WTC11 (cell line): ENCODE results near the gene ATP8B3.

ENCODE experiments used
- CREB1 ChIP-seq: sonication (generic); formaldehyde crosslinking; IDR thresholded peaks from 2 replicates; pipeline ENCODE4 v1.8.0; 2023; ENCODE audit warnings: mild to moderate bottlenecking, missing genetic modification reagents
- MYBL2 ChIP-seq: sonication (generic); formaldehyde crosslinking; IDR thresholded peaks from 2 replicates; pipeline ENCODE4 v1.8.1; 2023; ENCODE audit warnings: mild to moderate bottlenecking, moderate library complexity, missing genetic modification reagents
- NR2C2 ChIP-seq: sonication (generic); formaldehyde crosslinking; IDR thresholded peaks from 2 replicates; pipeline ENCODE4 v1.8.0; 2022; ENCODE audit warnings: mild to moderate bottlenecking, missing genetic modification reagents
- OVOL2 ChIP-seq: fragments of 250-450 bp; sonication (Bioruptor Pico); IDR thresholded peaks from 2 replicates; pipeline ENCODE4 v1.9.0; 2021; ENCODE audit warnings: mild to moderate bottlenecking, borderline replicate concordance
- PRRX2 ChIP-seq: fragments of 250-450 bp; sonication (Bioruptor Pico); IDR thresholded peaks from 2 replicates; pipeline ENCODE4 v1.8.0; 2021; ENCODE audit warnings: mild to moderate bottlenecking
- SP1 ChIP-seq: sonication (generic); formaldehyde crosslinking; conservative IDR thresholded peaks from 2 replicates; pipeline ENCODE4 v1.8.1; 2022; ENCODE audit warnings: missing genetic modification reagents
- TEAD4 ChIP-seq: sonication (generic); formaldehyde crosslinking; IDR thresholded peaks from 2 replicates; pipeline ENCODE4 v1.8.0; 2022; ENCODE audit warnings: mild to moderate bottlenecking, missing genetic modification reagents
- ZBTB21 ChIP-seq: sonication (generic); formaldehyde crosslinking; IDR thresholded peaks from 2 replicates; pipeline ENCODE4 v1.8.1; 2023; ENCODE audit warnings: mild to moderate bottlenecking, missing genetic modification reagents, borderline replicate concordance
- TF ChIP-seq, protein P1 (sequence below): fragments of 200-600 bp; IDR thresholded peaks from 2 replicates; pipeline ENCODE4 v1.8.0; 2022; ENCODE audit warnings: antibody characterized with exemption
- TF ChIP-seq, protein P2 (sequence below): sonication (generic); formaldehyde crosslinking; IDR thresholded peaks from 2 replicates; pipeline ENCODE4 v1.8.0; 2022; ENCODE audit warnings: mild to moderate bottlenecking, missing genetic modification reagents
- TF ChIP-seq, protein P3 (sequence below): sonication (generic); formaldehyde crosslinking; IDR thresholded peaks from 2 replicates; pipeline ENCODE4 v1.8.1; 2023; ENCODE audit warnings: mild to moderate bottlenecking, moderate library complexity, missing genetic modification reagents

- TF ChIP-seq TEAD4 = no peak
- TF ChIP-seq, protein P1, sequence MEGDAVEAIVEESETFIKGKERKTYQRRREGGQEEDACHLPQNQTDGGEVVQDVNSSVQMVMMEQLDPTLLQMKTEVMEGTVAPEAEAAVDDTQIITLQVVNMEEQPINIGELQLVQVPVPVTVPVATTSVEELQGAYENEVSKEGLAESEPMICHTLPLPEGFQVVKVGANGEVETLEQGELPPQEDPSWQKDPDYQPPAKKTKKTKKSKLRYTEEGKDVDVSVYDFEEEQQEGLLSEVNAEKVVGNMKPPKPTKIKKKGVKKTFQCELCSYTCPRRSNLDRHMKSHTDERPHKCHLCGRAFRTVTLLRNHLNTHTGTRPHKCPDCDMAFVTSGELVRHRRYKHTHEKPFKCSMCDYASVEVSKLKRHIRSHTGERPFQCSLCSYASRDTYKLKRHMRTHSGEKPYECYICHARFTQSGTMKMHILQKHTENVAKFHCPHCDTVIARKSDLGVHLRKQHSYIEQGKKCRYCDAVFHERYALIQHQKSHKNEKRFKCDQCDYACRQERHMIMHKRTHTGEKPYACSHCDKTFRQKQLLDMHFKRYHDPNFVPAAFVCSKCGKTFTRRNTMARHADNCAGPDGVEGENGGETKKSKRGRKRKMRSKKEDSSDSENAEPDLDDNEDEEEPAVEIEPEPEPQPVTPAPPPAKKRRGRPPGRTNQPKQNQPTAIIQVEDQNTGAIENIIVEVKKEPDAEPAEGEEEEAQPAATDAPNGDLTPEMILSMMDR = no peak
- TF ChIP-seq SP1 (CRISPR knock-in tag) = no peak
- TF ChIP-seq, protein P2, sequence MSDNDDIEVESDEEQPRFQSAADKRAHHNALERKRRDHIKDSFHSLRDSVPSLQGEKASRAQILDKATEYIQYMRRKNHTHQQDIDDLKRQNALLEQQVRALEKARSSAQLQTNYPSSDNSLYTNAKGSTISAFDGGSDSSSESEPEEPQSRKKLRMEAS = no peak
- no peak for TF ChIP-seq OVOL2 (CRISPR knock-in tag)
- TF ChIP-seq MYBL2 (CRISPR knock-in tag) = no peak
- TF ChIP-seq, protein P3, sequence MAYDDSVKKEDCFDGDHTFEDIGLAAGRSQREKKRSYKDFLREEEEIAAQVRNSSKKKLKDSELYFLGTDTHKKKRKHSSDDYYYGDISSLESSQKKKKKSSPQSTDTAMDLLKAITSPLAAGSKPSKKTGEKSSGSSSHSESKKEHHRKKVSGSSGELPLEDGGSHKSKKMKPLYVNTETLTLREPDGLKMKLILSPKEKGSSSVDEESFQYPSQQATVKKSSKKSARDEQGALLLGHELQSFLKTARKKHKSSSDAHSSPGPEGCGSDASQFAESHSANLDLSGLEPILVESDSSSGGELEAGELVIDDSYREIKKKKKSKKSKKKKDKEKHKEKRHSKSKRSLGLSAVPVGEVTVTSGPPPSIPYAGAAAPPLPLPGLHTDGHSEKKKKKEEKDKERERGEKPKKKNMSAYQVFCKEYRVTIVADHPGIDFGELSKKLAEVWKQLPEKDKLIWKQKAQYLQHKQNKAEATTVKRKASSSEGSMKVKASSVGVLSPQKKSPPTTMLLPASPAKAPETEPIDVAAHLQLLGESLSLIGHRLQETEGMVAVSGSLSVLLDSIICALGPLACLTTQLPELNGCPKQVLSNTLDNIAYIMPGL (CRISPR knock-in tag) = no peak
- TF ChIP-seq NR2C2 (CRISPR knock-in tag) = no peak
- TF ChIP-seq ZBTB21 (CRISPR knock-in tag) = no peak
- TF ChIP-seq CREB1 = no peak
- no peak for TF ChIP-seq PRRX2 (CRISPR knock-in tag)
These were observed 31.7 kb downstream of the ATP8B3 start for GRCh38 chr19:1780272-1780958.
